Activated CD4-positive, CD25-positive, alpha-beta regulatory T cell treated with anti-CD3 and anti-CD28 coated beads, Interleukin-2, amount 50 U/mL, for 16 hours (primary cell): ENCODE results near the gene PPP1R7.

Source experiments
- DNase-seq: peaks from one replicate; pipeline ENCODE4 v3.0.0-alpha.2; 2020; ENCODE audit warnings: low read depth, low spot score

The PPP1R7 gene

GRCh38 chr2:241211276-241211675, 61.0 kb downstream of the PPP1R7 start:
- DNase-seq = no peak

DNA sequence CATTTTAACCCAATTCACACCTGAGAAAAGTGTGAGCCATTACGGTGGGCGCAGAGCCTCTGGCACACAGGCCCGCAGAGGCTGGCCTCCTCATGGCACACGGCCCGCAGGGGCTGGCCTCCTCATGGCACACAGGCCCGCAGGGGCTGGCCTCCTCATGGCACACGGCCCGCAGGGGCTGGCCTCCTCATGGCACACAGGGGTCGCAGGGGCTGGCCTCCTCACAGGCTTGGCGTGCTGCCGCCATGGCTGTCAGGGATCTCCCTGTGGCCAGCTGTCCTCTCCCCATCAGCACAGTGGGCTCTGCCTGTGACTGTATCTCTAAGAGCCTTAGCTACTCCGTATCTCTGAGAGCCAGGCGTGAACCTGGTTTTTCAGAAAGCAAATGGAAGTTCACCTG, 62.8 kb downstream of the PPP1R7 start:
- no peak for DNase-seq

GRCh38 chr2:241213567-241213966, 63.3 kb downstream of the PPP1R7 start:
- DNase-seq = no peak

DNA sequence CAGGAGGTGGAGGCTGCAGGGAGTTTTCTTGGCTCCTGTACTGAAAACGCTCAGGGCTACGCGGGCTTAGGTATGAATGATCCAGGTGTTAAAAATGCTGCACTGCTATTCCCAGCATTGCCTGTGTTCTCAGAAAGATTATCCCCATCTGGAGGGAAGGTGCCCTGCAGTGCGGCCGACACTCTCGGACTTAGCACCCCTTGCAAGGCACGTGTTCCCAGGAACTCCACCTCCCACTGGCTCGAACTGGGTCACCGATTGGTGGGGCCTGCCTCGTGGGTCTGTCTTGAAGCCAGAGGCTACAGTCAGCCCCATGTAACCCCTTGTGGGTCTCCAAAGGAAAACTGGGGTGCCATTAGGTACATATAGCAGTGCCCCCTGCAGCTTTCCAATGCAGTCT, 63.9 kb downstream of the PPP1R7 start:
- DNase-seq = no peak

GRCh38 chr2:241214766-241215165, 64.5 kb downstream of the PPP1R7 start:
- DNase-seq = no peak

DNA sequence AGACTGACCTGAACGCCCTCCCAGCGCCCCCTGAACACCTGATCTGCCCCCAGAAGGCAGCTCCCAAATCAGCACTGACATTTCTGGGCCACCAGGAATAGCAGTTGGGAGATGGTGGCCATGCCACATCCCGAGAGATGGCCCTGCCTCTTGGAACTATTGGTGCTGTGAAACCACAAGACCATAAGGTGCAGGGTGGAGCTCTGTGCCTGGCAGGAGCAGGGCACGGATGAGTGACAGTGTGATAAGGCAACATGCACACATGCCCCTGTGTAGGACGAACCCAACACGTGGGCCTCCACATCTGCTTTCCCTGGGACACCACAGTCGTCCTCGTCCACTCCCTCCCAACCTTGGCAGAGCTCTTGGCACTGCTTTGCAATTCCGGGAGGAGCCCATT, 65.2 kb downstream of the PPP1R7 start:
- no peak for DNase-seq

DNA sequence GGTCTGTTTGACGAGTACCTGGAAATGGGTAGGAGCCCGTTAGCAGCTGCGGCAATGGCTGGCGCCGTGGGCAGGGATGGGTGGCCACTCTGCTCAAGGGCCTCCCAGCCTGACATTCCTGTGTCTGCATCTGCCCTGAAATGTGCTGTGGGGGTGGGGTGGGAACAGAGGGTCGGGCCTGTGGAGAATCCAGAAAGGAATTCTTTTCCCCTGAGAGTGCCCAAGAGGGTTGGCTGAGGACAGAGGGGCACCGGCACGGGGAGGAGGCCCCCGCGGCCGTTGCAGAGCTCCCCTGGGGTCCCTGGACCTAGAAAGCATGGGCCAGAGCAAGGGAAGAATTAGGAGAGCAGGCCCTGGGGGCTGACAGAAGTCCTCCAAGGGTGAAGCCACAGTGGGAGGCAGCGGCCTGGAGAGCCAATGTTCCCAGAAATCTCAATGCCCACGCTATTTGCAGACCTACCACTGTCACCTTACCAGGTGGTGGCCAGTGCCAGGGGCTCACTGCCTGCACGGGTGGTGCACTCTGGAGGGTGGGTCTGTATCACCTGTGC, 66.0 kb downstream of the PPP1R7 start:
- no peak for DNase-seq

GRCh38 chr2:241217320-241218031, 67.2 kb downstream of the PPP1R7 start:
- no peak for DNase-seq

DNA sequence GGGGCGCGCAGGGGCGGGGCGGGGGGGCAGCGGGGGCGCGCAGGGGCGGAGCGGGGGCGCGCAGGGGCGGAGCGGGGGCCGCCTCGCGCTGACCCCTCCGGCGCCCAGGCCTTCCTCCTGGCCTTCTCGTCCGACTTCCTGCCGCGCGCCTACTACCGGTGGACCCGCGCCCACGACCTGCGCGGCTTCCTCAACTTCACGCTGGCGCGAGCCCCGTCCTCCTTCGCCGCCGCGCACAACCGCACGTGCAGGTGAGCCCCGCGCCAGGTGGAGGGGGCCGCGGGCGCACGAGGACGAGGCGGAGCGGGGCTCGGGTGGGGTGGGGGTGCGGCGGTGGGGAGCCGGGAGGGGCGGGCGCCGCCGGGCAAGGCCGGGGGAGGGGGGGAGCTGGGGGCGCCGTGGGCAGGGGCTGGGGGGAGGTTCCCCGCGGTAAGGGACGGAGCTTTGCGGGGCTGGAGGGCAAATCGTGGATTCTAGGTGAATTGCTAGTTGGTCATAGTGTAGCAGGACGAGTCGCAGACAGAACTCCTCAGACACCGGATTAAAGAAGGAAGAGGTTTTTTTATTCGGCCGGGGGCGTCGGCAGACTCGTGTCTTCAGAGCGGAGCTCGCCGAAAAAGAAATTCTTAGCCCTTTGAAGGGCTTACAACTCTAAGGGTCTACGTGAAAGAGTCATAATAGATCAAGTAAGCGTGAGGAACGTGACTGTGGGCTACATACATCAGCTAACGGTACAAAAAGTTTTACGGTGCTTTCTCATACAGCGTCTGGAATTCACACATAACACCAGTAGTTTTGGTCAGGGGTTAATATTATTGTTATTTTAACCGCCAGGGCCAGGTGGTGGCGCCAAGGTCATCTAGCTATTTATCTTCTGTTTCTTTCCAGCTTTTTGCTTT, 68.1 kb downstream of the PPP1R7 start:
- DNase-seq = no peak

DNA sequence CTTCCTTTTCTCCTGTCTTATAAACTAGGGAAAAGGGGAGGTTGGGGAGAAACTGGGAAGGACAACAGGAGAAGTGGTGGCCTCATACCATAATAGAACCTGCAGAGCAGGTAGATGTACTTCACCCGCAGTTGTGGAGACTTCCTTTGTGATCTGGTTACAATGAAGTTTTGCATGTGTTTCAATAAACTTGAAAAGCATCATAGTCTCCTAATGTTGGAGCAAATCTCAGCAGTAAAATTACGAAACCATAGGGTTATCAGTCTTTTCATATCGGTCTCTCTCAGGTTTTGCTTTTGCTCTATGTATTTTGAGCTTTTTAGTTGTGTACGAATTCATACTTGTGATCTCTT, 68.7 kb downstream of the PPP1R7 start:
- no peak for DNase-seq

- DNase-seq = no peak
Measured at GRCh38 chr2:241219856-241220356, 69.6 kb downstream of the PPP1R7 start.

DNA sequence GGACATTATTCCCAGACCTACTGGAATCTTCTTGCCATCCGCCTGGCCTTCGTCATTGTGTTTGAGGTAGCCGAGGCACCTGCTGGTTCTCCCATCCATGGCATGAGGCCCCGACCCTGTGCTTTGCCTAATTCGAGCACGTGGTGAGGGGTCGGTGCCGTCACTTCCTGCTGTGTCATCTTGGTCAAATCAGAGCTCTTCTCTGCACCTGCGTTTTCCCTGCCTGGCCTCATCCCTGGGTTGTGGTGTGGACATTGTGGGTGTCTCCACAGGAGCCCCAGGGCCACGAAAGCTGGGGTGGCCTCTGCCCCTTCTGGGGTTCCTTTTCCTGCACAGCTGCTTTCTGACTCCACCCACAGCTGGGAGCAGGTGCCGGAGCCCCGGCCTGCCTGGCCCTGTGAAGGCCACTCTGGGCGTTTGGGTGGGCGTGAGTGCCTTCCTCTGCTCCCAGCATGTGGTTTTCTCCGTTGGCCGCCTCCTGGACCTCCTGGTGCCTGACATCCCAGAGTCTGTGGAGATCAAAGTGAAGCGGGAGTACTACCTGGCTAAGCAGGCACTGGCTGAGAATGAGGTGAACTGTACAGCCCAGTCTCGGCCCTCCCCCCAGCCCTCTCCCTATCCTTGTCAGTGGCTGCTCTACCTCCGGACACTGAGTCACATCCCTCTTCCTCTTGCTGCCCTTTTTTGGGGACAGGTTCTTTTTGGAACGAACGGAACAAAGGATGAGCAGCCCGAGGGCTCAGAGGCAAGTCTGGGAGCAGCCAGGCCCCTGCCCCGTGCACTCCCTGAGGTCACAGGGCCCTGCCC, 73.1 kb downstream of the PPP1R7 start:
- no peak for DNase-seq

DNA sequence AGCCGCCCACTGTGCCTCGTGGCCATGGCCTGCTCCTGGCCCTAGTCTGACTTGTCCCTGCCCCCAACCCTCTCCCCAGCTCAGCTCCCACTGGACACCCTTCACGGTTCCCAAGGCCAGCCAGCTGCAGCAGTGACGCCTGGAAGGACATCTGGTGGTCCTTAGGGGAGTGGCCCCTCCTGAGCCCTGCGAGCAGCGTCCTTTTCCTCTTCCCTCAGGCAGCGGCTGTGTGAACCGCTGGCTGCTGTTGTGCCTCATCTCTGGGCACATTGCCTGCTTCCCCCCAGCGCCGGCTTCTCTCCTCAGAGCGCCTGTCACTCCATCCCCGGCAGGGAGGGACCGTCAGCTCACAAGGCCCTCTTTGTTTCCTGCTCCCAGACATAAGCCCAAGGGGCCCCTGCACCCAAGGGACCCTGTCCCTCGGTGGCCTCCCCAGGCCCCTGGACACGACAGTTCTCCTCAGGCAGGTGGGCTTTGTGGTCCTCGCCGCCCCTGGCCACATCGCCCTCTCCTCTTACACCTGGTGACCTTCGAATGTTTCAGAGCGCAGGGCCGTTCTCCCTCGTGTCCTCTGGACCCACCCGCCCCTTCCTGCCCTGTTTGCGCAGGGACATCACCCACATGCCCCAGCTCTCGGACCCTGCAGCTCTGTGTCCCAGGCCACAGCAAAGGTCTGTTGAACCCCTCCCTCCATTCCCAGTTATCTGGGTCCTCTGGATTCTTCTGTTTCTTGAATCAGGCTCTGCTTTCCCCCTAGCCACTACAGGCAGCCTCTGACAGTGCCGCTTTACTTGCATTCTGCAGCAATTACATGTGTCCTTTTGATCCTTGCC, 74.0 kb downstream of the PPP1R7 start:
- DNase-seq = no peak

- no peak for DNase-seq
Measured at GRCh38 chr2:241224851-241225438, 74.7 kb downstream of the PPP1R7 start.

DNA sequence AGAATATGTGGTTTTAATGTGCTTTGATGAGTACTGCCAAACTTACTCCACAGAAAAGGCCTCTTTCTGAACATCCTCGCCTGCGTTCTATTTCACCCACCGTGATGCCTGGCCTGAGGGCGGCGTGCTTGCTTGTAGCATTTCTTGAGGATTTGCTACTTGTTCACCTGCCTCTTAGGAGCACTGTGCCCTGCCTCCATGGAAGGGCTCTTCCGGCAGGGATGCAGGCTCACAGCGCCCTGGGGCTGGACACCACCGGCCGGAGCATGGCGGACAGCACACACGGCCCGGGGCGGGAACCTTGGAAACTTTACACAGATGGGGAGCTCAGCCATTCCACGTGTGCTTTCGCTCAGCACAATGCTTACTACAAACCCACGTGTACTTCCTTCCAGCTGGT, 75.3 kb downstream of the PPP1R7 start:
- DNase-seq = no peak

DNA sequence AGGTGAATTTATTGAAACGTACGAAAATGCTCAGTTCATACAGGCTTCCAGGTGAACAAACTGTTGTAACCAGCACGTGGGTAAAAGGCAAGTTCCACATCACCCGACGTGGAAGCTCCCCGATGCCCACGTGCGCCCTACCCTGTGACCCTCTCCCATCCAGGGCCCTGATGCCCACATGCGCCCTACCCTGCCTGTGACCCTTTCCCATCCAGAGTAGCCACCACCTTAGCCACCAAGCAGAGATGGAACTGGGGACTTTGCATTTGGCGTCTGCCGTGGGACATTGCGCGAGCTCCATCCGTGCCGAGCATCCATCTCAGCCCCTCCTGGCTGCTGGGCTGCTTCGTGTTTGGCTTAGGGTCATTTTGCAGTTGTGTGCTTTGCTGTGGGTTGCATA, 75.7 kb downstream of the PPP1R7 start:
- DNase-seq = no peak

GRCh38 chr2:241226723-241227572, 76.7 kb downstream of the PPP1R7 start:
- DNase-seq = no peak

DNA sequence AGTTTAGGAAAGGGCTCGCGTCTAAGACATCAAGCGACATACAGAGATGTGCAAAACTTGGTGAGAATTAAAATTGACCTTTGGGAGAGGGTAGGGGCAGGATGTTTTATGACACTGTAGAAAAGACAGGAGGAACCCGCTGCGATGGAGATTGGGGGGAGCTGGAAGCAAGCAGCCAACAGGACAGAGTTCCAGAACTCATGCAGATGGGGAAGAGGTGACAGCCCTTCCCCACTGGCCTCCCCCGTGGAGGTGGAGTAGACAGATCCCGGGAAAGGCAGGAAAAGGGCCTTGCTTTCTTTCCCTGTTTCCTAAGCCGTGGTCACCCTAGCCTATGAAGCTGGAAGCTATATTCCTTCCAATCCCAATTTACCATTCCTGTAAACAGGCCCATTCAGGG, 77.3 kb downstream of the PPP1R7 start:
- no peak for DNase-seq

DNA sequence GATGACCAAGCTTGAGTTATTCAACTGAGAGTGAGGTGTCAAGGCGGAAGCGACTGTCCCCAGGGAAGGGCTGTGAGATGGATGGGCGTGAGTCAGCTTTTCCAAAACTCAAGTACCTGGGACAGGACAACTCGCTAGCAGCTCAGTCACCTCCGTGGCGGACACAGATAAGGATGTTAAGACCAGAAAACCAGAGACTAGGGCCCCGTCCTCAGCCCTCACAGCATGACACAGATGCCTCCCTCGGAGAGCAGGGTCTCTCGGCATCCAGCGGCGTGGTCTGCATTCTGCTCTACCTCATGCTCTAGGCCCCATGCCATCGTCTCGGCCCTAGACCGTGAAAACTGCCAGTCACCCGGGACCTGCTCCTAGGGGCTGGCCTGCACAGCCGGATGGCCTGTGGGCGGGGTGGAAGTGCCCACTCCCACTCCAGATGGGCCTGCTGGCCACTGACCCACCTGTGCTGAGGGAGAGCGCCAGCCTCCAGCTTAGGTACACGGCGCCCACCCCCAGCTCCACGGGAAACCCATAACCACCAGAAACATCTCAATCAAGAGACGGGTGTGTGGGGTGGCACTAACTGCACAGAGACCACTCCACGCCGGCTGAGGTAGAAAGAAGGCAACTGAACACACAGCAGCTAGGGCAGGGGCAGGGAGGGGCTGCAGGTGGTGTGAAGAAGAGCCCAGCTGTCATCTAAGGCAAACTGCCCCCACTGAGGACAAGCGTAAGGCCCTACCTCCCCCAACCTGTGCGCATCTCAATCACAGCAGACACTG, 78.0 kb downstream of the PPP1R7 start:
- DNase-seq = no peak
